HepG2 (cell line): ENCODE results near the gene SEPHS2. TPM values are rescaled to one million over a fixed set of nuclear protein-coding genes. Genes with fewer than 3 reads are reported as not detected.

Experiments used
- ATAC-seq: fragments of 200-7000 bp; cut with Tn5 transposase; 3 replicates; pipeline ENCODE4 v1.9.1; 2020; ENCODE audit warnings: mild to moderate bottlenecking, moderate library complexity
- BruUV-seq: library from RNA; stranded (reverse); fragments of 400-500 nt; replicated peaks from 2 replicates; lab custom pipeline; 2021; lab: Mats Ljungman, UMichigan
- CTCF ChIA-PET: fragments of 300-600 bp; formaldehyde crosslinking; extraction: SDS; loops from one replicate; lab custom pipeline; 2021; ENCODE audit warnings: low total read pairs, inconsistent platforms, low intra/inter-chr PET ratio; lab: Yijun Ruan, JAX
- POLR2A ChIA-PET: fragments of 350-600 bp; sonication (Branson Sonifier 250); formaldehyde crosslinking; loops from one replicate; lab custom pipeline; 2020; ENCODE audit warnings: antibody characterized with exemption, inconsistent platforms; lab: Yijun Ruan, JAX
- DNase-seq: peaks from one replicate; pipeline ENCODE4 v3.0.0-alpha.2; 2015; ENCODE audit warnings: low spot score
- FAIRE-seq: peaks from 3 replicates; lab custom pipeline; 2011; peaks lifted over from hg19 to GRCh38; lab: Jason Lieb, UNC
- H2AFZ ChIP-seq: one replicate; pipeline ENCODE4 v1.6.1; 2011; ENCODE audit warnings: low read length, inconsistent platforms
- H3K27ac ChIP-seq: fragments of 300-600 bp; 3 replicates; pipeline ENCODE4 v1.8.0; 2011; ENCODE audit warnings: mixed run types, mild to moderate bottlenecking, mixed read lengths, low read length, inconsistent platforms; ENCODE audit not compliant: insufficient read depth; ENCODE audit errors: extremely low read length
- H3K27me3 ChIP-seq, 2 experiments: fragments of 200-600 bp in 1 of 2; 2 replicates in 1 of 2; 3 replicates in 1 of 2; pipeline versions ENCODE4 v1.6.0 to v1.8.0; 2011; ENCODE audit warnings: low read length in 2 of 2, mild to moderate bottlenecking in 2 of 2, moderate library complexity in 2 of 2, inconsistent platforms in 1 of 2; ENCODE audit not compliant: insufficient read depth in 2 of 2, control insufficient read depth in 1 of 2
- H3K36me3 ChIP-seq, 2 experiments: fragments of 200-600 bp in 1 of 2; replicated peaks in 1 of 2; 2 replicates in 1 of 2; 3 replicates in 1 of 2; pipeline versions ENCODE4 v1.5.1 to v1.8.0; 2011; ENCODE audit warnings: low read length in 2 of 2, inconsistent platforms in 1 of 2; ENCODE audit not compliant: insufficient read depth in 2 of 2, control insufficient read depth in 1 of 2
- H3K4me1 ChIP-seq: 2 replicates; pipeline ENCODE4 v1.5.1; 2012; ENCODE audit warnings: low read length, inconsistent platforms; ENCODE audit not compliant: insufficient read depth
- H3K4me2 ChIP-seq: 2 replicates; pipeline ENCODE4 v1.6.0; 2011; ENCODE audit warnings: low read depth, low read length, inconsistent platforms
- H3K4me3 ChIP-seq, 3 experiments: fragments of 200-600 bp in 1 of 3; sonication (generic), shearing (Covaris generic) in 1 of 3; replicated peaks in 1 of 3; 2 replicates each; pipeline ENCODE4 v1.5.1; 2011 to 2016; ENCODE audit warnings: low read length in 3 of 3, inconsistent platforms in 2 of 3, low read depth in 2 of 3, mild to moderate bottlenecking in 2 of 3, control low read depth in 1 of 3, mixed read lengths in 1 of 3; ENCODE audit not compliant: insufficient read depth in 1 of 3
- H3K79me2 ChIP-seq: one replicate; pipeline ENCODE4 v1.6.1; 2011; ENCODE audit warnings: low read length, inconsistent platforms; ENCODE audit not compliant: insufficient read depth
- H3K9ac ChIP-seq: 2 replicates; pipeline ENCODE4 v1.6.0; 2011; ENCODE audit warnings: mild to moderate bottlenecking, low read depth, low read length, inconsistent platforms; ENCODE audit not compliant: insufficient read depth
- H3K9me3 ChIP-seq: 2 replicates; pipeline ENCODE4 v1.5.1; 2012; ENCODE audit warnings: mild to moderate bottlenecking, low read length
- H4K20me1 ChIP-seq: 2 replicates; pipeline ENCODE4 v1.6.0; 2011; ENCODE audit warnings: inconsistent platforms, mild to moderate bottlenecking, low read length, moderate library complexity; ENCODE audit not compliant: insufficient read depth
- CAMTA2 ChIP-seq: sonication (generic); formaldehyde crosslinking; IDR thresholded peaks from 2 replicates; pipeline ENCODE4 v1.4.0; 2020; ENCODE audit warnings: mild to moderate bottlenecking, missing genetic modification reagents, borderline replicate concordance
- MED8 ChIP-seq: sonication (generic); formaldehyde crosslinking; IDR thresholded peaks from 2 replicates; pipeline ENCODE4 v1.8.1; 2023; ENCODE audit warnings: mild to moderate bottlenecking, missing genetic modification reagents; ENCODE audit not compliant: insufficient replicate concordance
- PRMT3 ChIP-seq: sonication (generic); formaldehyde crosslinking; IDR thresholded peaks from 2 replicates; pipeline ENCODE4 v1.8.1; 2022; ENCODE audit warnings: low read depth, mild to moderate bottlenecking, moderate library complexity, missing genetic modification reagents, borderline replicate concordance
- TOPORS ChIP-seq: sonication (generic); formaldehyde crosslinking; IDR thresholded peaks from 2 replicates; pipeline ENCODE4 v1.8.0; 2023; ENCODE audit warnings: mild to moderate bottlenecking, missing genetic modification reagents
- ZBTB33 ChIP-seq: sonication (generic); formaldehyde crosslinking; IDR thresholded peaks from 2 replicates; pipeline ENCODE4 v1.4.0; 2020; ENCODE audit warnings: missing genetic modification reagents
- ZBTB38 ChIP-seq: sonication (generic); formaldehyde crosslinking; IDR thresholded peaks from 2 replicates; pipeline ENCODE4 v1.5.1; 2020; ENCODE audit warnings: mild to moderate bottlenecking, missing genetic modification reagents
- ZMYM3 ChIP-seq: sonication (generic); formaldehyde crosslinking; IDR thresholded peaks from 2 replicates; pipeline ENCODE4 v1.5.1; 2020; ENCODE audit warnings: mild to moderate bottlenecking, missing genetic modification reagents
- ZNF503 ChIP-seq: sonication (generic); formaldehyde crosslinking; IDR thresholded peaks from 2 replicates; pipeline ENCODE4 v1.4.0; 2020; ENCODE audit warnings: missing genetic modification reagents
- ZNF512B ChIP-seq: sonication (generic); formaldehyde crosslinking; IDR thresholded peaks from 2 replicates; pipeline ENCODE4 v1.5.1; 2020; ENCODE audit warnings: missing genetic modification reagents, mild to moderate bottlenecking, borderline replicate concordance
- ZNF572 ChIP-seq: sonication (generic); formaldehyde crosslinking; IDR thresholded peaks from 2 replicates; pipeline ENCODE4 v1.5.1; 2020; ENCODE audit warnings: mild to moderate bottlenecking, missing genetic modification reagents
- ZNF589 ChIP-seq: sonication (generic); formaldehyde crosslinking; conservative IDR thresholded peaks from 2 replicates; pipeline ENCODE4 v1.8.0; 2022; ENCODE audit warnings: mild to moderate bottlenecking, moderate library complexity, missing genetic modification reagents
- ZNF775 ChIP-seq: sonication (generic); formaldehyde crosslinking; IDR thresholded peaks from 2 replicates; pipeline ENCODE4 v1.4.0; 2020; ENCODE audit warnings: missing genetic modification reagents, mild to moderate bottlenecking, moderate library complexity, borderline replicate concordance
- WGBS: methylation state at CpG from one replicate; pipeline ENCODE4 v1.1.6; 2017; ENCODE audit warnings: low lambda C conversion rate; 5-methylcytosine and 5-hydroxymethylcytosine counted together
- in situ Hi-C: cut with HindIII; loops from 2 replicates; pipeline ENCODE4 v1.10.0; 2017; ENCODE audit warnings: low pct_unique_long_range_greater_than_20kb; ENCODE audit not compliant: extremely low pct_ligation_motif_present
- intact Hi-C: fragments of 100-400 bp; cut with micrococcal nuclease; formaldehyde crosslinking; loops from one replicate; pipeline ENCODE4 v1.10.0; 2022; ENCODE audit not compliant: unreplicated experiment
- polyA plus RNA-seq, 8 experiments: library from polyadenylated mRNA; depleted of rRNA in 3 of 8; stranded (reverse) in 7 of 8; unstranded in 1 of 8; fragments of >200 nt; fragmentation: Illumina TruSeq in 4 of 8; extraction: Trizol in 4 of 8; gene quantifications; 2 replicates each; pipeline versions ENCODE4 v1.2.1 to v1.2.3, GENCODE V29; 2011 to 2016; ENCODE audit warnings: low read depth in 4 of 8, missing spikeins in 1 of 8, mixed read lengths in 1 of 8; ENCODE audit not compliant: insufficient read depth in 1 of 8
- total RNA-seq, 5 experiments: library from RNA; depleted of rRNA; stranded (reverse); fragments of >200 nt; fragmentation: Illumina TruSeq; extraction: Trizol; gene quantifications; 2 replicates each; pipeline ENCODE4 v1.2.3, GENCODE V29; 2016; ENCODE audit warnings: low read depth in 1 of 5

Gene SEPHS2
- total and polyA plus RNA-seq, 2 of the 13 experiments (the other 11 are each of a cell fraction or from before 2014, with no cell fraction given), result 20.7 to 127 TPM

GRCh38 chr16:30407102-30407803, 38.4 kb downstream of the SEPHS2 start, which contains the start of gene ZNF771 (continued):
- TF ChIP-seq ZNF512B, result peak; percentile 80; the same call in 1 of the 2 replicates
- 0 out of 2 replicates have a peak, but pooled peaks have one; percentile 32 for TF ChIP-seq ZNF775 (CRISPR knock-in tag)

- in situ Hi-C loops, result no loop called here
- FAIRE-seq, result no peak
- Histone ChIP-seq H3K79me2 (peaks cover 9% of the 10 kb centered on the region), H3K27ac (peak overlapping the region; percentile 85), H3K4me3 (peak overlapping the region; percentile 87 to 96 (median 91); a peak in 5 of 6 replicates), H4K20me1 (no peaks in the 10 kb centered on the region), H3K27me3 (no peaks in the 10 kb centered on the region), H3K9me3 (no peaks in the 10 kb centered on the region), H3K9ac (peak overlapping the region; percentile 88), H3K36me3 (peaks cover 5 to 6% of the 10 kb centered on the region in 2 experiments), H2AFZ (peak overlapping the region; percentile 16), H3K4me2 (peak overlapping the region; percentile 93), H3K4me1 (peaks cover 44% of the 10 kb centered on the region)
- no peak for DNase-seq
- WGBS, result 66% methylated on average over 14 of the region's 14 CpGs
- POLR2A ChIA-PET, result interaction anchor here (0.6 to 4.9 kb wide), 24 partner anchors 8 to 574 kb away, joined by 3 to 70 read pairs (median 6); partner anchors contain the start of genes CD2BP2, DCTPP1, SEPTIN1 and TBC1D10B
- CTCF ChIA-PET, result no interaction called here
- ATAC-seq, result no peak
- intact Hi-C loops, result loop anchor here (1.0 kb wide), 1 partner anchor 36 kb away; the partner anchor contains the start of gene TBC1D10B
- no TSS peak for BruUV-seq
- TF ChIP-seq MED8 (CRISPR knock-in tag), result peak; percentile 22
- peak; percentile 79; the same call in 1 of the 2 replicates for TF ChIP-seq ZBTB33
- TF ChIP-seq PRMT3 (CRISPR knock-in tag), result no peak
- 0 out of 2 replicates have a peak, but pooled peaks have one; percentile 56 for TF ChIP-seq ZBTB38 (CRISPR knock-in tag)
- peak; percentile 82; the same call in 1 of the 2 replicates for TF ChIP-seq ZNF572 (CRISPR knock-in tag)
- TF ChIP-seq TOPORS, result no peak
- TF ChIP-seq ZNF503 (CRISPR knock-in tag), result 0 out of 2 replicates have a peak, but pooled peaks have one; percentile 4
- 0 out of 2 replicates have a peak, but pooled peaks have one; percentile 21 for TF ChIP-seq ZNF589 (CRISPR knock-in tag)
- TF ChIP-seq CAMTA2 (CRISPR knock-in tag), result 0 out of 2 replicates have a peak, but pooled peaks have one; percentile 28
- peak; percentile 9; the same call in 1 of the 2 replicates for TF ChIP-seq ZMYM3 (CRISPR knock-in tag)
Measured at GRCh38 chr16:30406795-30407101, 38.9 kb downstream of the SEPHS2 start.
